ENCODE measurements around the gene CTNNA2.

- TF ChIP-seq FOXM1 (IDR thresholded peaks at IDR 0.05; ENCODE audit: low read depth) (no peak), CTCF (IDR thresholded peaks at IDR 0.05) (no peak), EZH2phosphoT487 (IDR thresholded peaks at IDR 0.05; ENCODE audit: borderline replicate concordance, low read depth) (no peak), YY1 (IDR thresholded peaks at IDR 0.05; ENCODE audit: low read depth) (no peak)
These were observed 63.6 kb downstream of the CTNNA2 start for GRCh38 chr2:79576451-79576850.

Measured in SK-N-SH (cell line).